Erythroblast (primary cell): ENCODE results near the gene STMN3.
"Not testable (repeated sequence)": the region's sequence is repeated elsewhere in the genome, so short reads cannot be mapped to it uniquely, and the experiment has no call there.

ENCODE experiments used
- GATA1 ChIP-seq: IDR thresholded peaks from 2 replicates; pipeline ENCODE4 v1.6.1; 2011; ENCODE audit warnings: low read depth, mild to moderate bottlenecking, control low read depth, low read length, moderate library complexity
- POLR2A ChIP-seq: IDR thresholded peaks from 2 replicates; pipeline ENCODE4 v1.6.1; 2011; ENCODE audit warnings: mild to moderate bottlenecking, low read length

DNA sequence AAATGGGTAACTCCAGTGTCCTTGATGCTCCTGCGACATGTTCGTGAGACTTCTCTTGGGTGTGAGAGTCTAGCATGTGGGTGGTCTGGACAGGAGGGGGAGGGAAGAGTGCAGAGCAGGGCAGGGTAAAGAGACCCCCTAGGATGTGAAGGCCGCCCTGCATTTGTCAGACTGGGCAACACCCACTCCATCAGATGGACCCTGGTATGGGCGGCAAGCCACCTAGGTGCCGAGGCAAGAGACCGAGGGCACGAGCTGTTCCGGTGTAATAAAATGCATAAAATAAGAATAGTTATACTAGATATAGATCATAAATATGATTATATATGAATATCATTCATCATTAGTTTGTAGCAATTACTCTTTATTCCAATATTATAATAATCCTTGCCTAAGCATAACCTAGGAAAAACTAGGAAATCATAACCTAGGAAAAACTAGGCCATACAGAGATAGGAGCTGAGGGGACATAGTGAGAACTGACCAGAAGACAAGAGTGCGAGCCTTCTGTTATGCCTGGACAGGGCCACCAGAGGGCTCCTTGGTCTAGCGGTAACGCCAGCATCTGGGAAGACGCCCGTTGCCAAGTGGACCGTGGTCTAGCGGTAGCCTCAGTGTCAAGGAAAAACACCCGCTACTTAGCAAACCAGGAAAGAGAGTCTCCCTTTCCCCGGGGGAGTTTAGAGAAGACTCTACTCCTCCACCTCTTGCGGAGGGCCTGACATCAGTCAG is 39.2 kb downstream of the STMN3 start:
- TF ChIP-seq POLR2A, GATA1: not testable (repeated sequence)
